Stimulated activated CD8-positive, alpha-beta memory T cell treated with anti-CD3 and anti-CD28 coated beads, Interleukin-12 subunit alpha, Interleukin-12 subunit beta, amount 100 ng/mL, for 24 hours (primary cell): ENCODE data around the gene ATP5ME.
"Not testable (repeated sequence)": the region's sequence is repeated elsewhere in the genome, so short reads cannot be mapped to it uniquely, and the experiment has no call there.

ENCODE experiments used
- DNase-seq: peaks from one replicate; pipeline ENCODE4 v3.0.0-alpha.2; 2020; ENCODE audit errors: extremely low read depth

ATP5ME gene

DNA sequence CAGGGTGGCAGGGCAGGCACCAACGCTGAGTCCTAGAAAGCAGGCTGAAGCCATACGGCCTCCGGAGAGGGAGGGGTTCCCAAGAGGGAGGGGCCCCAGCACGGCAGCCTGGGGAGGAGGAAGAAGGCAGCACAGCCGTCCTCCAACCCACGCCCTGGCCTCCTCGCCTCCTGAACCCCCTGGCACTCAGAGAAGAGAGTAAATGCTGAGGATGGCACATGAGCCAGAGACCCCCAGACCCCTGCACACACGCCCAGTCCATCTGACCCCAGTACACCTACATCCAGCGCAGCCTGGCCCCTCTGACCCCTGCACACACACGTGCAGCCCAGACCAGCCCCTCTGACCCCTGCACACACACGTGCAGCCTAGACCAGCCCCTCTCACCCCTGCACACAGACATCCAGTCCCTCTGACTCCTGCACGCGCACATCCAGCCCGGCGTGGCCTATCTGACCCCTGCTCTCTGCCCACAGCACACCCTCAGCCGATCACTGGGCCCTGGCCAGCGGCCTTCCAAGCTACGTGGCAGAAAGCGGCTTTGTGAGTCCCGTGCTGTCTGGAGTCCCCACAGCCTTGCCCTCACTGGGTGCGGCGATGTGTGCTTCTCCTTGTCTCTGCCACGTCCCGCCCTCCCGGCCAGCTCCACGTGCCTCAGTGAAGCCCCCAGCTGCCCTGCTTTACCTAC, 18.5 kb downstream of the ATP5ME start:
- no peak for DNase-seq

GRCh38 chr4:654871-655463, 19.1 kb downstream of the ATP5ME start:
- no peak for DNase-seq

- DNase-seq, result no peak
These were observed 19.6 kb downstream of the ATP5ME start for GRCh38 chr4:654503-654845.

- DNase-seq, result no peak
These were observed 20.1 kb downstream of the ATP5ME start for GRCh38 chr4:653831-654502.

DNA sequence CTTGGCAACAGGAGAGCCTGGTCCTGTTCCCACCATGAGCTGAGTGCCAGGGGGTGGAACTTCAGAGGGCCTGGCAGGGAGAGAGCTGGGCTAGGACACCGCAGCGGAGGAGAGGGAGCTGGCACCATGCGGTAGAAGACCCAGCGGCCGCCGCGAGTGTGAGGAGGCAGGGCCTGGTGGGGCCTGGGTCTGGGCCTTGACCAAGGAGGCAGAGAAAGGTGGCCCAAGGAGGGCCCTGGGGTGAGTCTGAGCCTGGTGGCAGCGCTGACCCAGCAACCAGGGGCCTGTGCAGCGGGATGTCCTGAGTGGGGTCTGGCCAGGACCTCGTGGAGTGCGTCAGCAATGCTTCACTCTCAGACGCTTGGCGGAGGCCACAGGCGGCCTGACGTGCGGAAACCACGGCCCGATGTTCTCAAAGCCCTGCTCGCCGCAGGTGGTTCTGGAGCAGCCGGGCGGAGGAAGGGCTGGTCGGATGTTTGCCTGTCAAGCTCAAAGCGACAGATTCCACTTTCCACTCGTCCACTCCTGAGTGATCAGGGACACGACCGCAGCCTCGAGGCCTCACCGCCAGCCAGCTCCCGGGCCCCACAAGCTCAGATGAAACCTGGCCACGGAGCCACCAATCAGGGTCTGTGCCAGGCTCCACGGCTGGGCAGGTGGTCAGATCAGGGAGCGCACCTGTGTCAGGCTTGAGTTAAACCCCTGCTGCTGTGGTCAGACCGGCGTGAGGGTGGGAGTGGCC, 20.8 kb downstream of the ATP5ME start:
- DNase-seq, result no peak

DNA sequence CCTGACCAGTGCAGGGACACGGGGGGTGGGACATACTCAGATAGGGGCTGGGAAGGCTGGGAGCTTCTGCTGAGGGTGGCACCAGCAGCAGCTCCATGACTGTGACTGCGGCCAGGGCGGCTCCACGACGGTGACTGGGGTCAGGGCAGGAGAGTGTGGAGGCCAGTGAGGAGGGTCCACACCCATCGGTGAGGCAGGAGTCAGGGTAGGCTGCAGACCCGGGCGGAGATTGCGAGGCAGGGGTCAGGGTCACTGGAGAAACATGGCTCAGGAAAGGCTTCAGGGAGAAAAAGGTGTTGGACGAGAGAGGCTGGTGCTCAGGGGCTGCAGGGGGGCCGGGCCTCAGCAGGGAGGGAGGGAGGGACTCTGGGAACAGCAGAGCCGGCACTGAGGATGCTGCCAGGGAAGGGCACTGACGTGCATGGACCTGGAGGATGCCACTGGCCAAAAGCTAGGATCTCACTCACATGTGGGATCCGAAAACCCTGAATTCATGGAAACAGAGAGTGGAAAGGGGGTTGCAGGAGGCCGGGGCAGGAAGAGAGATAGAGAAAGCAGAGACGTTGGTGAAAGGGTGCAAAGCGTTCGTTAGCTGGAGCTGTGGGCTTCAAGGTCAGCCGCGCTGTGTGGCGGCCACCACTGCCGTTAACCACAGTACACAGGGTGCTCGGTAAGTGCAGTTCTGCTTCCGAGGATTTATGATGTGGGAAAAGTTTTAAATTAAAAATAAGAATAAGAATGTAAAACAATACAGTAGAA, 22.0 kb downstream of the ATP5ME start:
- no peak for DNase-seq

- no peak for DNase-seq
These were observed 22.9 kb downstream of the ATP5ME start for GRCh38 chr4:650951-651883.

DNA sequence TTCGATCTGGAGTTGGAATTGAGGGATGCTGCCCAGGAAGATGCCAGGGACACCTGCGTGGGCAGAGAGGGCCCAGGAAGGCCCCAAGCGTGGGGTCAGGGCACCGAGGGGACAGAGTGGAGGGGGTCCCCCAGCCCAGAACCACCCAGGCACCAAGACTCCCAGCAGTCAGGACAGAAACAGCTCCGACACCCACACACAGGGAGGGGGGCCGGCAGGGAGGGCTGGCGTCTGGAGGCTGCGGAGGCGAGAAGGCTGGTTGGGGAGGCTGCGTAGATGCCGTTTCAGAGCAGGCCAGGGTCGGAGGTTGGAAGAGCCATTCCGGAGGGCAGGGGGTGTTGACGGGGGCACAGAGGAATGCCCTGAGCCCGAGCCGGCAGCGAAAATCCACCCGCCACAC, 23.6 kb downstream of the ATP5ME start:
- no peak for DNase-seq

- no peak for DNase-seq
These were observed 24.2 kb downstream of the ATP5ME start for GRCh38 chr4:649751-650310.

DNA sequence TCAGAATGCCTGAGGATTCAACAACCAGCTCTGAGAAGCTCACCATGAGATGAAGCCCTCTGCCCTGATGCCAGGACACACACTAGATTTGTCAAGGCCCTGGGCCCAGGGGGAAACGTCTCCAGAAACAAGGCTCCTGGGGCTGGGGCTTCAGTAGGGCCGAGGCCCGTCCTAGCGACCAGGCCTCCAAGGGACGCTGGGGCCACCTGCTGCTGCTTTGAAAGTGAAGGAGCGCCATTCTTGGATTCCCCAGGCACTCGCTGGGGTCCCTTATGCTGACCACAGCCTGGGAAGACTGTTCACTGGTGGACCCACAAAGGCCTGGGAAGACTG, 24.8 kb downstream of the ATP5ME start:
- DNase-seq, result no peak

DNA sequence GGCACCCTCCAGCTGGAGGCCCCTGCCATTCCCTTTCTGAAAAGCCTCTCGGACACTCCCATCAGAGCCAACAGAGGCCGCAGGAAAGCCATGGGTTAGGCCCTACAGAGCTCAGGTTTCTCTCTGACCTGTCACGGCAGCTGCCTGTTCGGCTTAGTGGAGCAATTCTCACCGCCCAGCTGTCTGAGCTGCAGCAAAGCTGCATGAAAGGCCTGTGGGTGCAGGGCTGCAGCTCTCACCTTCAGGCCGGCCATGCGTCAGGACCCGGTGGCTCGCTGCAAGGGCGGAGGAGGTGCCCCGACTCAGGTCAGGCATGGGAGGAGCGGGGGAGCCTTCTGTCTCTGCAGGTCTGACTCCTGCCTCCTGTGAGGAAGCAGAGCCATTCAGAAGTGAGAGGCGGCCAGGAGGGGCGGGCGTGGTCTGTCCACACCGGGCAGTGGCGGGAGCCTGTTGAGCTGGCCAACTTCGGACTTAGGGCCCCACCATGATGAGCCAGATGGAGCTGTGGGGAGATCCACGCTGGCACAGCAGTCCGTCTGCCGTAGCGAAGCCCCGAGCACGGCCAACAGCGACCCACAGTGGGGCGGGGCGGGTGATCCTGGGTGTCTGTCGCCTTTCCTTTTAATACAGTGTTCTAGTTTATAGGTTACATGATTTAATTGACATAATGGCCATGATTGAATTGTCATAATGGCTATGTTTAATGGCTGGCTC, 25.3 kb downstream of the ATP5ME start:
- DNase-seq, result no peak

DNA sequence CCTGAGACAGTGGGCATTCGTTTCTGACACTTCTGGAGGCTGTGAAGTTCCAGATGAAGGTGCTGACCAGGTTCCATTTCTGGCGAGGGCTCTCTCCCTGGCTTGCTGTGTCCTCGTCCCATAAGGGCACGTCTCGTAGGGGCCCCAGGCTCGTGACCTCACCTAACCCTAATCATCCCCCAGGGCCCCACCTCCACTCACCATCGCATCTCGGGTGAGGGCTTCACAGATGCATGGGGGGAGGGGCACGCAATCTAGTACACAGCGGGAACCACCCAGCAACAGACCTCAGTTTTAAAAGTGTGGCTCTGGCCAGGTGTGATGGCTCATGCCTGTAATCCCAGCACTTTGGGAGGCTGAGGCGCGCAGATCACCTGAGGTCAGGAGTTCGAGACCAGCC, 26.6 kb downstream of the ATP5ME start:
- no peak for DNase-seq

- no peak for DNase-seq
These were observed 27.6 kb downstream of the ATP5ME start for GRCh38 chr4:646460-646859.

- DNase-seq, result not testable (repeated sequence)
These were observed 31.7 kb downstream of the ATP5ME start for GRCh38 chr4:642366-642765.

DNA sequence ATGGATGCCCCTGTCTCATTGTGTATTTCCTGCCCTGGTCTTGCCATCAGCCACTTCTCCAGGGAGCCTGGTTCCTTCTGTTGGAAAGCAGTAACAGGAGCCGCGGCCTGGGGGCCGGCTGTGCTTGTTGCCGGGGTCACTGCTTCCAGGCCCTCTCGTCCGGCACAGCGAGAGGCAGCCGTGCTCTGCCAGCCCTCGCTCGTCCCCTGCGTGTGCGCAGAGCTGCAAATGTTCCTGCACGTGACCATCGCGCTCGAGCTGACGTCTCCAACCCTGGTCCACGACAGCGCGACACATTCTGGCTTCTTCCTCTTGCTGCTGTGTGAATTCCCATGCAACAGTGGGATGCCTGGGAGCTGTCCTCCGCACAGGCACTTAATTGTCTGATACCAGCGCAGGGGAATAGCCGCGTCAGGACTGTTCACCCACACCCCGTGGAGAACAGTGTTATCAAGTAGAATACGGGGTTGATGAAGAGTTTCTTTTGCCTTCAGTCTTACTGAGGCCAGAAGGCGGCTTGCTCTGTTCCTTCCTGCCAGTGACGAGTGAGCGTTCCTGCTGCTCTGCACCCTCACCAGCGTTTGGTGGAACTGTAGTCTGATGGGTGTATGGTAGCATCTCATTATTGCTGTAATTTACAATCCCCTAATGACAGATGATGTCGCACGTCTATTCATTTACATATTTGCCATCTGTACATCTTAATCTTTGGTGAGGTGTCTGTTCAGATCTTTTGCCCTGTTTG, 36.4 kb downstream of the ATP5ME start:
- no peak for DNase-seq

GRCh38 chr4:636628-637159, 37.4 kb downstream of the ATP5ME start:
- no peak for DNase-seq

DNA sequence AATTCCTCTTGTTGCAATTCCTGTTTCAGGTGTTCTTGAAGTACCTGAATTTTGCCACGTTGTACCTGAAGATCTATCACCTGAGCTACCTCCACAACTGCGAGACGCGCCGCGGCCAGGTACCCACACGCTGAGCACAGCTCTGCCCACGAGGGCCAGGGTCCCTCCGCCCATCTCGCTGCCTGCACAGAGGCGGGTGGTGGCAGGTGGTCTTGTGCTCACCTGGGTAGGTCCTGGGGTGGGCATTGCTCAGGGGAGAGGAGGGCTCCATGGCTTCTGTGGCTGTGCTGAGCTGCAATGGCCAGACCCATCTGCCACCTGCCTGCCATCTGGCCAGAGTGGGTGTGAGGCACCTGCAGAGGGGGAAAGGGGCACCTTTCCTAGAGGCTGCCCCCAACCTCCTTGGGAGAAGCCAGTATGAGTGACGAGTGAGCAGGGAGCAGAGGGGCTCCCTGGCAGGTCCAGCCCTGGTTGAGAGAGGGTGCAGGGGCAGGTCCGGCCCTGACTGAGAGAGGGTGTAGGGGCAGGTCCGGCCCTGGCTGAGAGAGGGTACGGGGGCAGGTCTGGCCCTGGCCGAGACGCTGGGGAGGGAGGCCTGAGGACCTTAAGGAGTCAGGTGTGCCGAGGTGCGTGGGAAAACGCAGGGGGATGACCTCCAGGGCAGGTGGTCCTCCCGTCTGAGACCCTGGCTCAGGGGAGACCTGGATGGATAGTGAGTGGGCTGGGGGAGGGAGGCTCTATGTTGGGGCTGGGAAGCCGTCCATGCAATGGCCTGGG, 38.0 kb downstream of the ATP5ME start:
- DNase-seq, result no peak
